ENCODE data around the gene SNRPB2.

- no peak for TF ChIP-seq CTCF (IDR thresholded peaks at IDR 0.05)
- no peak for TF ChIP-seq POLR2A (IDR thresholded peaks at IDR 0.05)
Measured at GRCh38 chr20:16781496-16781895, 51.7 kb downstream of the SNRPB2 start.
